ENCODE measurements around the gene CIB2.
A peak's percentile ranks its signal among the peaks of the same experiment; 100 is the strongest.

The CIB2 gene

DNA sequence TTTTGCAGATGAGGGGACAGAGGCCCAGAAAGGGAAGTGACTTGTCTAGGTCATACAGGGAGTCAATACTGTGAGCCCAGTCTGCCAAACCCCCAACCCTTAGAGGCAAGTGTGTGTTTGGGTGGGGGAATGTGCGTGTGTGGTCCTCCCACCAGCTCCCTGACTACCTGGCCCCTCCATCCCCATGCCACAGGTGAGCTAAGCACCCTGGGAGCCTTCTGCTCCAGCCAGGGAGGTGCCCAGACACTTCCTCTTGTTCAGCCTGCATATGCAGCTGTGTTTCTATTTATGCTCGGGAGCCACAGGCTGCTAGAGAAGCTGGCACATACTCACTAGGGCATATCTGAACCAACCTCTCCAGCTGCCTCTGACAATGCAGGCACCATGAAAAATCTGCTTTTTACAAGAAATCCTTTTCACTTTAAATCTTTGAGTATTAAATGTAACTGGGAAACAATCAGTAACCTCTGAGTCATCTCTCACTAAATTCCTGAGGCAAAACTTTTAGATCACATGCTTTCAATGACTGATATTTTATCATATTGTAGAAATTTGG lies 74.5 kb downstream of the CIB2 start:
- no peaks in the 10 kb centered on the region for H3K27me3 Mint-ChIP-seq
- peak; percentile 55 for ATAC-seq
- peaks cover 83% of the 10 kb centered on the region for H3K4me1 Mint-ChIP-seq
- no peak for DNase-seq
- H3K9me3 Mint-ChIP-seq = no peaks in the 10 kb centered on the region
- peak overlapping the region in 1 of 2 donors; percentile 77 for H3K27ac Mint-ChIP-seq
- H3K4me3 Mint-ChIP-seq = peak overlapping the region in 1 of 2 donors; percentile 67

DNA sequence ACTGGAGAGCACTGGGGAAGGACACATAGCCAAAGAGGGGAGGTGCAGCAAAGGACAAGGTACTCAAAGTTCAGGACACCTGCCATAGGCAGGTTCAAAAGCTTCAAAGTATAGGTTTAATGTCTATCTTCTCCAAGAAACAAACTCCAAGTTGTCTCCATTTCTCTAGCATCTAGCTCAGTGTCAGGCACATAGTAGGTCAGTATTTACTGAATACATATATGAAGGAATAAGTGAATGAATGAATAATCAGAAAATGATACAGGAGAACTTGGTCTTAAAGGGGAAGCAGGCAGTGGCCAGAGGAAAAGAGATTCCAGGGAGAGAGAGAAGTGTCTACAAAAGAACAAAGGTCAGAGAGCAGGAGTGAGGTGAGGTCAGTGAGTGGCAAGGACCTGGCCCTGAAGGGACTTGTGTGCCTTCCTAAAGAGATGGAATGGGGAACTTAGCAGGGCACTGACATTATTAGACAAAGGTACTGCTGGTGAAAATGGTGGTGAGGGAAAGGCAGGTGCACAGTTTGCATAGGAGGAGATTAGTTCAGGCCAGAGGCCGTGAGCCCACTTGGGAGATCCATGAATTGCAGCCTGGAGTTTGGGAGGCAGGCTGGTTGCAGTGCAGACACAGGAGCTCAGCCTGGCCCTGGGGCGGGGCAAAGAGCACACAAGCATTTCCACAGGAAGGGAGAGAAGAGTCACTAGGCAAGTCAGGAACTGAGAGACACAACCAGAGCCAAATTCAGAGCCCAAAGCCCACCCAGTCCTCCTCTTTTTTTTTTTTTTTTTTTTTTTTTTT lies 75.1 kb downstream of the CIB2 start:
- H3K27ac Mint-ChIP-seq = peak overlapping the region; percentile 2 to 34
- peak overlapping the region; percentile 24 to 46 for H3K4me3 Mint-ChIP-seq
- DNase-seq = no peak
- no peaks in the 10 kb centered on the region for H3K9me3 Mint-ChIP-seq
- no peaks in the 10 kb centered on the region for H3K27me3 Mint-ChIP-seq
- peaks cover 90% of the 10 kb centered on the region for H3K4me1 Mint-ChIP-seq
- ATAC-seq = peak; percentile 52

DNA sequence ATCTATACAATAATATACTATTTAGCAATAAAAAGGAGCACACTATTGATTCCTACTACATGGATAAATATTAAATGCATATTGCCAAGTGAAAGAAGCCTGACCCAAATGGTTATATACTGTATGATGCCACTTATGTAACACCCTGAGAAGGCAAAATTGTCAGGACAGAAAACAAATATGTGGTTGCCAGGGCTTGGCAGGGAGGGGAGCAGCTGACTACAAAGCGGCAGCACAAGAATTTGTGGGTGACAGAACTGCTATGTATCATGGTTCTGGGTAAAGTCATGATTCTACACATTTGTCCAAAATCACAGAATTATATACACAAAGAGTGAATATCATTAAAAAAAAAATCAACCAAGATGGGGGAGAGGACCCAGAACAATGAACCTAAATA lies 76.3 kb downstream of the CIB2 start:
- Mint-ChIP-seq H3K27me3 (no peaks in the 10 kb centered on the region), H3K4me3 (no peak overlapping the region), H3K27ac (peak overlapping the region in 1 of 2 donors; percentile 6), H3K4me1 (peaks cover 94% of the 10 kb centered on the region), H3K9me3 (no peaks in the 10 kb centered on the region)
- ATAC-seq = no peak
- DNase-seq = no peak

Data from stimulated activated naive CD8-positive, alpha-beta T cell treated with anti-CD3 and anti-CD28 coated beads, Interleukin-15, amount 100 ng/mL, for 72 hours (primary cell).